ENCODE measurements around the gene FOSL2. TPM values are rescaled to one million over a fixed set of nuclear protein-coding genes. Genes with fewer than 3 reads are reported as not detected.
A peak's percentile ranks its signal among the peaks of the same experiment; 100 is the strongest.

Gene FOSL2
- total and polyA plus RNA-seq, 7 donors: 20.1 to 278 (median 74.7) TPM

GRCh38 chr2:28351621-28352020, 41.0 kb upstream of the FOSL2 start:
- TF ChIP-seq CTCF (IDR thresholded peaks at IDR 0.05): no peak
- Histone ChIP-seq H3K27ac (no peak overlapping the region), H3K36me3 (ENCODE audit: insufficient read depth in 1 of 2, low read depth in 1 of 2) (no peaks in the 10 kb centered on the region), H3K9me3 (no peaks in the 10 kb centered on the region), H3K27me3 (ENCODE audit: insufficient read depth in 3 of 3, low read length in 2 of 3) (no peaks in the 10 kb centered on the region), H3K4me1 (peaks cover 27% of the 10 kb centered on the region), H3K4me3 (no peak overlapping the region)
- DNase-seq (no peak), ATAC-seq (no peak)
- WGBS, 3 donors: 90 to 95% (median 93%) methylated on average over 5 of the region's 5 CpGs
- intact Hi-C loops (cut with DNase I): no loop called here

GRCh38 chr2:28352104-28352503, 40.6 kb upstream of the FOSL2 start:
- Histone ChIP-seq H3K9me3 (no peaks in the 10 kb centered on the region), H3K36me3 (ENCODE audit: insufficient read depth in 1 of 2, low read depth in 1 of 2) (no peaks in the 10 kb centered on the region), H3K4me1 (peaks cover 27% of the 10 kb centered on the region), H3K27ac (no peak overlapping the region), H3K4me3 (no peak overlapping the region), H3K27me3 (ENCODE audit: insufficient read depth in 3 of 3, low read length in 2 of 3) (no peaks in the 10 kb centered on the region)
- ATAC-seq (no peak), DNase-seq (peak; percentile 3 to 10)
- intact Hi-C loops (cut with DNase I): no loop called here
- 80 to 87% (median 84%) methylated on average over 5 of the region's 5 CpGs for WGBS, 3 donors
- no peak for TF ChIP-seq CTCF (IDR thresholded peaks at IDR 0.05)

- 81 to 89% (median 85%) methylated on average over 16 of the region's 16 CpGs for WGBS, 3 donors
- intact Hi-C loops (cut with DNase I): no loop called here
- no peak overlapping the region for H3K4me3 ChIP-seq
- no peak for TF ChIP-seq CTCF (IDR thresholded peaks at IDR 0.05)
- no peaks in the 10 kb centered on the region for H3K9me3 ChIP-seq
- no peak for ATAC-seq
- no peak overlapping the region for H3K27ac ChIP-seq
- DNase-seq: peak; percentile 2 to 44
- H3K27me3 ChIP-seq (ENCODE audit: insufficient read depth in 3 of 3, low read length in 2 of 3): no peaks in the 10 kb centered on the region
- no peaks in the 10 kb centered on the region for H3K36me3 ChIP-seq (ENCODE audit: insufficient read depth in 1 of 2, low read depth in 1 of 2)
- peaks cover 22% of the 10 kb centered on the region for H3K4me1 ChIP-seq
Observed at GRCh38 chr2:28352610-28353195, 40.0 kb upstream of the FOSL2 start.

GRCh38 chr2:28354920-28355520, 37.6 kb upstream of the FOSL2 start:
- no peak for TF ChIP-seq CTCF (IDR thresholded peaks at IDR 0.05)
- 87 to 90% (median 88%) methylated on average over 10 of the region's 10 CpGs for WGBS, 3 donors
- Histone ChIP-seq H3K9me3 (no peaks in the 10 kb centered on the region), H3K4me1 (peaks cover 19% of the 10 kb centered on the region), H3K36me3 (ENCODE audit: insufficient read depth in 1 of 2, low read depth in 1 of 2) (no peaks in the 10 kb centered on the region), H3K4me3 (no peak overlapping the region), H3K27me3 (ENCODE audit: insufficient read depth in 3 of 3, low read length in 2 of 3) (no peaks in the 10 kb centered on the region), H3K27ac (peak overlapping the region; percentile 87)
- ATAC-seq: peak in 1 of 4 donors; percentile 1
- intact Hi-C loops (cut with DNase I): no loop called here
- DNase-seq: peak; percentile 10 to 43
